Measurements from ENCODE around the gene UBE2J2.

The UBE2J2 gene

DNA sequence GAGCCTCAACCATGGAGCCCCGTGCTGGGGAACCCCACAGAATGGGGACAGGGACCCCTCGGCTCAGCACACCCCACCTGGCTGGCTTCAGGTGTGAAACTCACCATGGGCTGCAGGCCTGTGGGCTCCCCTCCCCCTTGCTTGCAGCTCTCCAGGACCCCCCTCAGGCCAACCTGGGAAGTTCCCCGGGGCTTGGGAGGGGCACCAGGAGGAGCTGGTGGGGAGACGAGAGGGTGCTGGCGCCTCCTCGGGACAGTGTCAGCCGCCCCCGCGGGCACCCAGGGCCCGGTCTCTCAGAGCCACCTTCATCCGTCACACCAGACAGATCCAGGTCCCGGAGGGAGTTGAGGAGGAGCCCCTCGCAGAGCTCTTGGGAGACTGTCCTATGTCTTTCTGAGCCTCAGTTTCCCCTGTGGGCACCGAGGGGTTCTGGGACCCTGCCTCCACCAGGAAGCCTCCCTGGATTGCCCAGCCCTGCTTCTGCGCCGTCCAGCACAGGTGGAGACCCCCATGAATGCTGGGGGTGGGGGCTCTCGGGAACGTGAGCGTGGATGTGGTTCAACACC, 66.6 kb downstream of the UBE2J2 start:
- TF ChIP-seq, protein P1, sequence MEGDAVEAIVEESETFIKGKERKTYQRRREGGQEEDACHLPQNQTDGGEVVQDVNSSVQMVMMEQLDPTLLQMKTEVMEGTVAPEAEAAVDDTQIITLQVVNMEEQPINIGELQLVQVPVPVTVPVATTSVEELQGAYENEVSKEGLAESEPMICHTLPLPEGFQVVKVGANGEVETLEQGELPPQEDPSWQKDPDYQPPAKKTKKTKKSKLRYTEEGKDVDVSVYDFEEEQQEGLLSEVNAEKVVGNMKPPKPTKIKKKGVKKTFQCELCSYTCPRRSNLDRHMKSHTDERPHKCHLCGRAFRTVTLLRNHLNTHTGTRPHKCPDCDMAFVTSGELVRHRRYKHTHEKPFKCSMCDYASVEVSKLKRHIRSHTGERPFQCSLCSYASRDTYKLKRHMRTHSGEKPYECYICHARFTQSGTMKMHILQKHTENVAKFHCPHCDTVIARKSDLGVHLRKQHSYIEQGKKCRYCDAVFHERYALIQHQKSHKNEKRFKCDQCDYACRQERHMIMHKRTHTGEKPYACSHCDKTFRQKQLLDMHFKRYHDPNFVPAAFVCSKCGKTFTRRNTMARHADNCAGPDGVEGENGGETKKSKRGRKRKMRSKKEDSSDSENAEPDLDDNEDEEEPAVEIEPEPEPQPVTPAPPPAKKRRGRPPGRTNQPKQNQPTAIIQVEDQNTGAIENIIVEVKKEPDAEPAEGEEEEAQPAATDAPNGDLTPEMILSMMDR (IDR thresholded peaks at IDR 0.05; ENCODE audit: low read depth, low read length, poor library complexity, severe bottlenecking): no peak
- no peak for TF ChIP-seq EZH2phosphoT487 (IDR thresholded peaks at IDR 0.05; ENCODE audit: borderline replicate concordance, low read length)
- Histone ChIP-seq H3K36me3 (ENCODE audit: control insufficient read depth, low read length) (no peaks in the 10 kb centered on the region), H3K79me2 (ENCODE audit: control insufficient read depth, low read length) (no peaks in the 10 kb centered on the region), H3K4me3 (ENCODE audit: low read length) (no peak overlapping the region), H3K4me1 (ENCODE audit: control insufficient read depth, low read length) (peaks cover 25% of the 10 kb centered on the region), H3F3A (ENCODE audit: control insufficient read depth, insufficient read depth) (no peaks in the 10 kb centered on the region), H3K4me2 (ENCODE audit: low read length) (peak overlapping the region; percentile 26; the same call in 1 of the 2 replicates), H3K27me3 (ENCODE audit: control insufficient read depth, low read length) (peaks cover 59% of the 10 kb centered on the region), H3K9me2 (replicated peaks; ENCODE audit: control insufficient read depth, low read length) (no peaks in the 10 kb centered on the region), H3K27ac (ENCODE audit: low read depth, low read length) (no peak overlapping the region), H4K20me1 (ENCODE audit: control insufficient read depth, insufficient read depth, low read depth, low read length) (0 out of 2 replicates have a peak, but pooled peaks cover 5% of the 10 kb centered on the region), H3K9me3 (ENCODE audit: control insufficient read depth, insufficient read depth, low read length) (no peaks in the 10 kb centered on the region)

DNA sequence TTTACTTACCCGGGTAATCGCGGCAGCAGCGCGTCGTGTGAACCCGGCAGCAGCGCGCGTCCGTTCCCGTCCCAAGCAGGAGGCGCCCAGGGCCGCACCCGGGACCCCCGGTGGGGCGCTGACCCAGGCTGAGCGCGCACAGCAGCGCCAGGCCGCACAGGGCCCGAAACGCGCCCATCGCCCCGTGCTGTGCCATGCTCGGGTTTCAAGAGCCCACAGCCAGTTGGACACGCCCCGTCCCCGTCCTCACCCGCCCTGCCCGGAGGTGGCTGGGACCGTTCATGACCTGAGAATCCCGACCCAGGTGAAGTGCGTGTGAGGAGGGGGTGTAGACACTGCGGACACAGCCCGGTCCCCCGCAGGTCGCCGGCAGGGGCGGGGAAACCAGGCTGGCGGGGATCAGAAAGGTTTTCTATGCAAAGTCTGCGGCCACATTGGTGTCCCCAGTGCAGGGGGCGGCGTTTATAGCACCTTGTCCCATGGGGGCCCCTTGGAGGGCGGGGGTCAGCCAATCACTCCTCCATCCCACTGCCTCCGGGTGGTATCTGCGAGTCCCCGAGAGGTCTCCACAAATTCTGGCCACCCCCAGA, 67.2 kb downstream of the UBE2J2 start, which contains the start of gene TNFRSF18:
Gene TNFRSF18, minus strand, starts transcription at position 217 of the 590 bp plus-strand sequence. Its CDS starts 21 bp downstream, at position 196.
- H3K4me1 ChIP-seq (ENCODE audit: control insufficient read depth, low read length): peaks cover 25% of the 10 kb centered on the region
- H3K4me3 ChIP-seq (ENCODE audit: low read length): no peak within 1 kb of the TSS
- H3K27me3 ChIP-seq (ENCODE audit: control insufficient read depth, low read length): peaks cover 59% of the 10 kb centered on the region
- H3K9me3 ChIP-seq (ENCODE audit: control insufficient read depth, insufficient read depth, low read length): no peaks in the 10 kb centered on the region
- H3K4me2 ChIP-seq (ENCODE audit: low read length): peak within 1 kb of the TSS; percentile 26; the same call in 1 of the 2 replicates
- TF ChIP-seq, protein P1 (IDR thresholded peaks at IDR 0.05; ENCODE audit: low read depth, low read length, poor library complexity, severe bottlenecking): no peak
- TF ChIP-seq EZH2phosphoT487 (IDR thresholded peaks at IDR 0.05; ENCODE audit: borderline replicate concordance, low read length): no peak
- H3K36me3 ChIP-seq (ENCODE audit: control insufficient read depth, low read length): no peaks in the 10 kb centered on the region
- 0 out of 2 replicates have a peak, but pooled peaks cover 5% of the 10 kb centered on the region for H4K20me1 ChIP-seq (ENCODE audit: control insufficient read depth, insufficient read depth, low read depth, low read length)
- no peaks in the 10 kb centered on the region for H3K79me2 ChIP-seq (ENCODE audit: control insufficient read depth, low read length)
- no peaks in the 10 kb centered on the region for H3F3A ChIP-seq (ENCODE audit: control insufficient read depth, insufficient read depth)
- no peaks in the 10 kb centered on the region for H3K9me2 ChIP-seq (replicated peaks; ENCODE audit: control insufficient read depth, low read length)
- H3K27ac ChIP-seq (ENCODE audit: low read depth, low read length): no peak within 1 kb of the TSS

DNA sequence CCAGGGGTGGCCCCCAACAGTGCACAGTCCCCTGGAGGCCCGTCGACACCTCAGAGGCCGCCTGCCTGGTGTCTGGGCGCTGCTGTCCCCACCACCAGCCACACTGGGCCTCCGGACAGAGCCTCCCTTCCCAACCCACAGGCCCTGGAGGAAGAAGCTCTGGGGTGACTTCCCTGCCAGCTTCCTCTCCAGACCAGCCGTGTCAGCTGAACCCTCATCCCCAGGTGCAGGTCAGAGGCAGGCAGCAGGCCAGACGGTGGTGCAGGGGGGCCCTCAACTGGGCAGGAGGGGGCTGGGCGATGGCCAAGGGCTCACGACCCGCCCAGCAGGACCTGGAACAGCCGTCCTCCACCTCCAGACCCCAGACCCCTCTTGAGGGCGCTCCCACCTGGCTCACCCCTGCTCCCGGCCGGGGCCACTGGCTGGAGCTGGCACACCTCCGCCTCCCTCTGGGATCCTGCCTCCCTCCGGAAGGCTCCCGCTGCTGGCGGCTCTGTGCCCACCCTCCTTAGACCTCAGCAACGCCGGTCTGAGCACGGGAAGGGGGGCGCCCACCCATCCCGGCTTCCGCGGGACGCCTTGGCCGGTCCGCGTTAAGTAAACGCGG, 67.8 kb downstream of the UBE2J2 start:
- H3K27me3 ChIP-seq (ENCODE audit: control insufficient read depth, low read length): peaks cover 59% of the 10 kb centered on the region
- H3K4me2 ChIP-seq (ENCODE audit: low read length): 0 out of 2 replicates have a peak overlapping the region, but pooled peaks have one; percentile 26
- no peaks in the 10 kb centered on the region for H3K9me2 ChIP-seq (replicated peaks; ENCODE audit: control insufficient read depth, low read length)
- no peaks in the 10 kb centered on the region for H3F3A ChIP-seq (ENCODE audit: control insufficient read depth, insufficient read depth)
- H3K79me2 ChIP-seq (ENCODE audit: control insufficient read depth, low read length): no peaks in the 10 kb centered on the region
- 0 out of 2 replicates have a peak, but pooled peaks cover 5% of the 10 kb centered on the region for H4K20me1 ChIP-seq (ENCODE audit: control insufficient read depth, insufficient read depth, low read depth, low read length)
- peaks cover 25% of the 10 kb centered on the region for H3K4me1 ChIP-seq (ENCODE audit: control insufficient read depth, low read length)
- H3K36me3 ChIP-seq (ENCODE audit: control insufficient read depth, low read length): no peaks in the 10 kb centered on the region
- H3K4me3 ChIP-seq (ENCODE audit: low read length): no peak overlapping the region
- no peak overlapping the region for H3K27ac ChIP-seq (ENCODE audit: low read depth, low read length)
- TF ChIP-seq, protein P1 (IDR thresholded peaks at IDR 0.05; ENCODE audit: low read depth, low read length, poor library complexity, severe bottlenecking): no peak
- TF ChIP-seq EZH2phosphoT487 (IDR thresholded peaks at IDR 0.05; ENCODE audit: borderline replicate concordance, low read length): 0 out of 2 replicates have a peak, but pooled peaks have one; percentile 37
- H3K9me3 ChIP-seq (ENCODE audit: control insufficient read depth, insufficient read depth, low read length): no peaks in the 10 kb centered on the region
